Choroid plexus epithelial cell (primary cell): ENCODE results near the gene TGFBR3L.

Source experiments
- DNase-seq: peaks from one replicate; pipeline ENCODE4 v3.0.0-alpha.2; 2010; ENCODE audit warnings: low read depth
- H3K4me3 ChIP-seq: 2 replicates; pipeline ENCODE4 v1.5.1; 2011; ENCODE audit warnings: low read depth, mild to moderate bottlenecking, control low read depth, low read length, moderate library complexity
- CTCF ChIP-seq: conservative IDR thresholded peaks from 2 replicates; pipeline ENCODE4 v1.5.1; 2011; ENCODE audit warnings: low read depth, mild to moderate bottlenecking, control low read depth, inconsistent platforms, low read length, moderate library complexity

Gene TGFBR3L

GRCh38 chr19:7900401-7900870, 14.2 kb upstream of the TGFBR3L start:
- no peak for TF ChIP-seq CTCF
- no peak for DNase-seq
- no peak overlapping the region for H3K4me3 ChIP-seq

- TF ChIP-seq CTCF = no peak
- DNase-seq = no peak
- no peak overlapping the region for H3K4me3 ChIP-seq
Measured at GRCh38 chr19:7900931-7901330, 13.7 kb upstream of the TGFBR3L start.

- no peak for DNase-seq
- H3K4me3 ChIP-seq = no peak overlapping the region
- TF ChIP-seq CTCF = no peak
Measured at GRCh38 chr19:7901337-7901736, 13.3 kb upstream of the TGFBR3L start.

GRCh38 chr19:7902796-7903243, 11.8 kb upstream of the TGFBR3L start:
- TF ChIP-seq CTCF = no peak
- peak overlapping the region; percentile 81 for H3K4me3 ChIP-seq
- DNase-seq = no peak

GRCh38 chr19:7903244-7904073, 11.2 kb upstream of the TGFBR3L start, which contains the start of gene MAP2K7:
TSS of gene MAP2K7 (plus strand) at chr19:7903877. CDS start at chr19:7903945, 68 bp downstream.
- H3K4me3 ChIP-seq = peak within 1 kb of the TSS; percentile 88
- peak; percentile 99 for DNase-seq
- TF ChIP-seq CTCF = peak; percentile 57

GRCh38 chr19:7904074-7905020, 10.3 kb upstream of the TGFBR3L start:
- peak overlapping the region; percentile 88 for H3K4me3 ChIP-seq
- no peak for TF ChIP-seq CTCF
- no peak for DNase-seq
